GM19452 (cell line): Measurements from ENCODE around the gene JPT2.

Source experiments
- ATAC-seq: cut with Tn5 transposase; IDR thresholded peaks from one replicate; pipeline ENCODE4 v1.9.1; 2021; ENCODE audit not compliant: unreplicated experiment

The JPT2 gene

DNA sequence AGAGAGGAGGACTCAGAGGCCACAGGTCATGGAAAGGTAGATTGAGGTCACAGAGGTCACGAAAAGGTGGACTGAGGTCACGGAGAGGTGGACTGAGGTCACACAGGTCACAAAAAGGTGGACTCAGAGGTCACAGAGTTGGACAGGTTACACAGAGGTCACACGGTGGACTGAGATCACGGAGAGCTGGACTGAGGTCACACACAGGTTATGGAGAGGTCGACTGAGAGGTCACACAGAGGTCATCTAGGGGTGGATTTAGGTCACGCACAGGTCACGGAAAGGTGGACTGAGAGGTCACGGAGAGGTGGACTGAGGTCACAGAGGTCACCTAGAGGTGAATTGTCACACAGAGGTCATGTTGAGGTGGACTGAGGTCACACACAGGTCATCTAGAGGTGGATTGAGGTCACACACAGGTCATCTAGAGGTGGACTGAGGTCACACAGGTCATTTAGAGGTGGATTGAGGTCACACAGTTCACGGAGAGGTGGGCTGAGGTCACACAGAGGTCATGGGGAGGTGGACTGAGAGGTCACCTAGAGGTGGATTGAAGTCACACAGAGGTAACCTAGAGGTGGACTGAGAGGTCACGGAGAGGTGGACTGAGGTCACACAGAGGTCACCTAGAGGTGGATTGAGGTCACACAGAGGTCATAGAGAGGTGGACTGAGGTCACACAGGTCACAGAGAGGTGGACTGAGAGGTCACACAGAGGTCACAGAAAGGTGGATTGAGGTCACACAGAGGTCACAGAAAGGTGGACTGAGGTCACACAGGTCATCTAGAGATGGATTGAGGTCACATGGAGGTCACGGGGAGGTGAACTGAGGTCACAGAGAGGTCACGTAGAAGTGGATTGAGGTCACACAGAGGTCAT is 26.7 kb upstream of the JPT2 start:
- ATAC-seq: no peak

DNA sequence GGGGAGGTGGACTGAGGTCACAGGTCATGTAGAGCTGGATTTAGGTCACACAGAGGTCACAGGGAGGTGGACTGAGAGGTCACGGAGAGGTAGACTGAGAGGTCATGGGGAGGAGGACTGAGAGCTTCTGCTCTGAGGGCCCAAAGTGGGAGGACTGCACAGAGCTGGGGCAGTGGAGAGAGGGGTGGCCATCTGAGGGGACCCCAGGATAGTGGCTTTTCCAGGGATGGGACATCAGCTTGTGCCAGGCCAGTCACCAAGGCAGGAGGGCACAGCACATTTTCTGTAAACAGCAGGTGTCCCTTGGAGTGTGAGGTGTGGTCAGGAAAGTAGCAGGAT is 26.1 kb upstream of the JPT2 start:
- ATAC-seq: no peak

DNA sequence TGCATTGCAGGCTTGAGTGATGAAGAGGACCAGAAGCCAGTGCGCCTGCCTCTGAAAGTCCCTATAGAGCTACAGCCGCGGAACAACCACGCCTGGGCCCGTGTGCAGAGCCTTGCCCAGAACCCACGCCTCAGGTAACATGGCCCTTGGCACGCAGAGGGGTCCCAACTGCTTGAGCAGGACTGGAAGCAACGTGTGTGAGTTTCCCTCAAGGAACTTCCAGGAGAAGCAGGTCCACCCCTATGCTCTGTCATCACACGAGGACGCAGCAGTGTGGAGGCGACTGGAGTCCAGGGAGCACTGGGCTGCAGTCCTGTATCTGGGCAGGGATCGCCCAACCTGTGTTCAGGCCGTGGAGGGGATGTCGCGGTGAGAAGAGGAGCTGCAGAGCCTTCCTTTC is 25.1 kb upstream of the JPT2 start:
- no peak for ATAC-seq

- ATAC-seq: no peak
Measured at GRCh38 chr16:1654505-1655268, 23.4 kb upstream of the JPT2 start.

DNA sequence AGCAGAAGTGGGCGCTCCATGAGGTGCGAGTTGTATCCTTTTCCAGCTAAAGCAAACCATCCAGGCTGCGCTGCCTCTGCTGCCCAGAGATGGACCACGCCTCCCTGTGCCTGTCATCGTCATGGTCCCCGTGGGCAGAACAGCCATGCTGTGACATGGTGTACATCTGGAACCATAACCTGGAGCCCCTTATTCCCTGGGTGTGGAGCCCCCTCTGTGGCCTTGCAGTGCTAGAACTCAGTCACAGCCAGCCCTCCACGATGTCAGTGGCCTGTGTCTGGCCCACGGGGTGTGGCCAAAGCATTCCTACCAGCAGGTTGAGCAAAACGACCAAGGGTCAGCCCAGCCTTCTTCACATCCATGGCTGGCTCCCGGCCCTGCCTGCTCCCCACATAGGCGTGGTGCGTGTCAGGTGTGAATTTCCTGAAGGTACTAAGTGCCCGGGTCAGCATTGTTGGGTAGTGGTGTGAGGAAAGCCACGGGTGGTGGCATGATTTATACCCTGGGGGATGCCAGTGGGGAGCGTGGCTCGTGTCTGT is 22.7 kb upstream of the JPT2 start:
- ATAC-seq: no peak

GRCh38 chr16:1655909-1656807 is 21.9 kb upstream of the JPT2 start:
- ATAC-seq: no peak

- ATAC-seq: no peak
Measured at GRCh38 chr16:1656808-1657617, 21.1 kb upstream of the JPT2 start.

DNA sequence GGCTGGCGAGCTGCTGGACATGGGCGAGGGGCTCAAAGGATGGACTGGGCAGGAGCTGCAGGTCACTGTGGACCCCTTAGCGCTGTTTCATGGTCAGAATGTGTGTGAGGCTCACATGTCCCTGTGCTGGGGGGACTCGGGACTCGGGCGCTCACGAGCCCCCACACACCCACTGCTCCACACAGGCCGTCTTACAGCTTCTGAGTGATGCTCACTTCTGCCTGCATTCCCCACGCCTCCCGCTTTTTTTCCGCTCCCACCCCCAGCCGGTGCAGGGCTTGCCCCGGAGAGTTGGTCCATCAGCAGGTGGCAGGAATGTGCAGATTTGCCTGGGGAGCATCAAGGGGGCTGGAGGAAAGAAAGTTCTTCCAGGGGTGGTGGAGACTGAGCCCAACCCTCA is 20.2 kb upstream of the JPT2 start:
- ATAC-seq: no peak

GRCh38 chr16:1659031-1659430 is 19.0 kb upstream of the JPT2 start:
- no peak for ATAC-seq

DNA sequence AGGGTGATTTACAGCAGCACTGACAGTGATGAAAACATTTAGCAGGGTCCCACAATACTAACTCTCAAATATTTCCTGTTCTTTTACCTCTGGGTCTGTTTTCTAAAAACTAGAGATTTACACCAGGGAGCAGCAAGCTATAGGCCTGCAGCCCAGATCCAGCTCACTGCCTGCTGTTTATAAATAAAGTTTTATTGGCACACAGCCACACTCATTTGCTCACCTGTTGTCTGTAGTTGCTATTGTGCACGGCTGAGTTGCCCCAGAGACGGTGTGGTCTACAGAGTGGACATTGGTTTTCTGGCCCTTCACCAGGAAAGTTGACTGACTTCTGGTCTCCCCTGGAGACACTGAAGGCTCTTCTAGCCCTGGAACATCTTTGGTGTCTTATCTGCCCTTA is 16.3 kb upstream of the JPT2 start:
- ATAC-seq: no peak

GRCh38 chr16:1662543-1662942 is 15.5 kb upstream of the JPT2 start:
- no peak for ATAC-seq

DNA sequence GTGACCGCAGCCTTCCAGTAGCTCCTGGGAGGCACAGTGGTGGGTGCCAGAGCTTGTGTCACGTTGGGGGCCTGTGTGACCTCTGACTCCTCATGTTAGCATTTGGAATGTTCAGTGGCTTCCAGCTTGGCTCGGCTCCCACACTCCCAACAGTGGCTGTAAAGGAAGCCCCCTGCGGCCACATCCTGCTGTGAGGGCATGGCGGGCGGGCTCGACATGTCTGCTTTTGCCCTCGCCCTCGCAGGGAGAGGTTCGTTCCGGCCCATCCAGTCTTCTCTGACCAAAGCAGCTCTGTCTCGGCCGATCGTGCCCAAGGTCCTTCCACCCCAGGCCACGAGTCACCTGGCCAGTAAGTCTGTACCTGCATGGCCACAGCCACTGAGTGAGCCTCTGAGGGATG is 12.2 kb upstream of the JPT2 start:
- ATAC-seq: no peak

DNA sequence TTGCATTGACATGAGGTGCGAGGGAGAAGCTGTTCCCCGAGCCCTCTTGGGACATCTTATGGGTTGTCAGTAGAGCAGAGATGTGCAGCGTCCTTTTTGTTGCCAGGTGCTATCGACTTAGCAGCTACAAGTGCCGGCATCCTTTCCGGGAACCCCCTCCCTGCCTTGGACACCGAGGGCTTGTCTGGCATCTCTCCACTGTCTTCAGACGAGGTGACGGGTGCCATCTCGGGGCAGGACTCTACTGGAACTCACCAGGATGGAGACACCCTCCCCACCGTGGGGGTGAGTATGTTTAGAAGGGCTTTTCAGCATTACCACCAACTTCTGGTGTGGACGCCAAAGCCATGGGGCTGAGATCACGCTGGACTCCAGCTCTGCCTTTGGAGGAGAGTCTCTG is 11.8 kb upstream of the JPT2 start:
- ATAC-seq: no peak

DNA sequence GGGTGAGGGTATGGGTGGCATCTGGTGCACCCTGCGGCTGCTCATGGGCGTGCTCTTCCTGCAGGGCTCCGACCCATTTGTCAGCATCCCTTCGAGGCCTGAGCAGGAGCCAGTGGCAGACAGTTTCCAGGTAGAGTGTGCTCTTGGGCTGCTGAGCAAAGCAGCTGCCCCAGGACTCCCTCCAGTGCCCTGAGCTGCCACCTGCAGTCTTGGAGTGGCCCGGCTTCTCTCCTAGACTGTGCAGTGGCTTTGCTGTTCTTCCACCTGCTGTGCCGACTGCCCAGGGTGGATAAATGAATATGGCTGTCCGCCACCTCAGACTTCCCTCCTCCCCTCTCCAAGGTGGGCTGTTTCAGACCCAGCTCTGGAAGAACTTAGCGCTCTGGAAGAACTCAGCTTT is 10.8 kb upstream of the JPT2 start:
- ATAC-seq: no peak

- no peak for ATAC-seq
Measured at GRCh38 chr16:1667916-1668315, 10.2 kb upstream of the JPT2 start.

DNA sequence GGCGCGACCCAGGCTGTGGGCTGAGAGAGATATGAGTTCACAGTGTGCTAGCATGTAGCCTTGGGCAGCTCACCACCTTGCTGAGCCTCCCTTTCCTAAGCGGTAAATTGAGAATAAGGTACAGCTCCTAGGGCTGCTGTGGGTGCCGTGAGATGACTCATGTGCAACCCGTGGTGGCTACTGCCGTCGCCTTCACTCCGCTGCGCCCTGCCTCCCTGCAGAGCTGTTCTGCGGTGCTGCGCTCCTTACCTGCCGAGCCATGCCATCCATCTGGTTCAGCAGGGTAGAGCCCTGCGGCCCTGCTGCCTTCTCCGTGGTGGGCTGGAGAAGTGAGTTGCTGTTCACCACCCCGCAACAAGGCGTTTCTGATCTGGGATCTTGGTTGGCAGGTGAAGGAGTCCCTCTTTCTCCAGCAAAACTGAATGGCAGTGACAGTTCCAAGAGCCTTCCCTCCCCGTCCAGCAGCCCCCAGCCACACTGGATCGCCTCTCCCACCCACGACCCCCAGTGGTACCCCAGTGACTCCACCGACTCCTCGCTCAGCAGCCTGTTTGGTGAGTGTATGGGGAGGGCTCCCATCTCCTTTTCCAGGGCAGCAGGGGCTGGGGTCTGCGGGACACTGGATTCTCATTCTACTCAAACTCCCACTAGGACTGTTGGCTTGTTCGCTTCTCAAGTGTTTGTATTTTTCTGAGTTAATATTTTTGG is 9.3 kb upstream of the JPT2 start:
- ATAC-seq: no peak

GRCh38 chr16:1669698-1670097 is 8.4 kb upstream of the JPT2 start:
- no peak for ATAC-seq

DNA sequence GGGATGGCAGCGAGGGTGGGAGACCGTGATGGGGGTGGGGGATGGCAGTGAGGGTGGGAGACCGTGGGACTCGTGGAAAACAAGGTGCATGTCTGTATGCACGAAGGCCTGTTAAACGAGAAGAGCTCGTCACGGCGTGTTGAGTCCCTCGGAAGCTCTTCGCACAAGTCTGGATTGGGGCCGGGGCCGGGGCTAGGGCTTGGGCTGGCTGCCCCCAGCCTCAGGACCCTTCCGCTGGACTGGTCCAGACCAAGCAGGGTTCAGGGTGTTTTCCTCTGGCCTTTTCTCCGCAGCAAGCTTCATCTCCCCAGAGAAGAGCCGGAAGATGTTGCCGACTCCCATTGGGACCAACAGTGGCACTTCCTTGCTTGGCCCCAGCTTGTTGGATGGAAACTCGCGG is 7.7 kb upstream of the JPT2 start:
- ATAC-seq: no peak

- ATAC-seq: no peak
Measured at GRCh38 chr16:1670866-1671265, 7.2 kb upstream of the JPT2 start.
